K562 (cell line): ENCODE measurements around the gene PLOD1. TPM values are rescaled to one million over a fixed set of nuclear protein-coding genes. Genes with fewer than 3 reads are reported as not detected.

ENCODE experiments used
- ATAC-seq: fragments of 200-7000 bp; cut with Tn5 transposase; 3 replicates; pipeline ENCODE4 v1.9.1; 2020; ENCODE audit warnings: moderate library complexity
- BruUV-seq: library from RNA; stranded (reverse); fragments of 400-500 nt; replicated peaks from 2 replicates; lab custom pipeline; 2021; lab: Mats Ljungman, UMichigan
- CTCF ChIA-PET: fragments of 300-600 bp; formaldehyde crosslinking; extraction: SDS; loops from one replicate; lab custom pipeline; 2021; ENCODE audit warnings: low intra/inter-chr PET ratio; lab: Yijun Ruan, JAX
- POLR2A ChIA-PET: fragments of 300-600, 350-650 bp; sonication (Branson Sonifier 250); formaldehyde crosslinking; extraction: SDS; loops from one replicate; lab custom pipeline; 2021; ENCODE audit warnings: antibody characterized with exemption, inconsistent platforms; lab: Yijun Ruan, JAX
- DNase-seq, 4 experiments: peaks; one replicate each; pipeline versions ENCODE4 v3.0.0 to v3.0.0-alpha.2; 2011 to 2018; ENCODE audit warnings: low spot score in 3 of 4, mixed read lengths in 3 of 4; ENCODE audit errors: extremely low read depth in 1 of 4
- FAIRE-seq: peaks from 2 replicates; lab custom pipeline; 2011; peaks lifted over from hg19 to GRCh38; lab: Jason Lieb, UNC
- H2AFZ ChIP-seq: 2 replicates; pipeline ENCODE4 v1.6.0; 2011; ENCODE audit warnings: low read depth, low read length, control low read depth, inconsistent platforms
- H3K27ac ChIP-seq: fragments of 200-600 bp; 3 replicates; pipeline ENCODE4 v1.8.0; 2011; ENCODE audit warnings: low read depth, mild to moderate bottlenecking, control low read depth, inconsistent platforms, low read length, moderate library complexity, mixed read lengths; ENCODE audit errors: extremely low read depth
- H3K27me3 ChIP-seq, 2 experiments: fragments of 300-600 bp in 1 of 2; 2 replicates in 1 of 2; 3 replicates in 1 of 2; pipeline versions ENCODE4 v1.6.0 to v1.8.0; 2011; ENCODE audit warnings: inconsistent platforms in 2 of 2, low read length in 2 of 2, mild to moderate bottlenecking in 1 of 2, mixed read lengths in 1 of 2, moderate library complexity in 1 of 2; ENCODE audit not compliant: control insufficient read depth in 2 of 2, insufficient read depth in 2 of 2
- H3K36me3 ChIP-seq: fragments of 300-600 bp; 3 replicates; pipeline ENCODE4 v1.8.0; 2011; ENCODE audit warnings: mild to moderate bottlenecking, low read length, inconsistent platforms; ENCODE audit not compliant: control insufficient read depth, insufficient read depth
- H3K4me1 ChIP-seq, 2 experiments: fragments of 200-600 bp in 1 of 2; replicated peaks in 1 of 2; 2 replicates in 1 of 2; 3 replicates in 1 of 2; pipeline versions ENCODE4 v1.5.1 to v1.8.0; 2011; ENCODE audit warnings: inconsistent platforms in 2 of 2, low read length in 2 of 2, mild to moderate bottlenecking in 1 of 2, mixed read lengths in 1 of 2, moderate library complexity in 1 of 2; ENCODE audit not compliant: control insufficient read depth in 2 of 2, insufficient read depth in 2 of 2
- H3K4me2 ChIP-seq: 2 replicates; pipeline ENCODE4 v1.6.1; 2011; ENCODE audit warnings: low read length, control low read depth, inconsistent platforms, mixed read lengths; ENCODE audit not compliant: insufficient read depth
- H3K4me3 ChIP-seq: fragments of 200-600 bp; sonication (generic), shearing (Covaris generic); 2 replicates; pipeline ENCODE4 v1.5.1; 2016; ENCODE audit warnings: control low read depth, inconsistent platforms
- H3K79me2 ChIP-seq: fragments of 200-600 bp; 3 replicates; pipeline ENCODE4 v1.8.0; 2011; ENCODE audit warnings: low read length, inconsistent platforms; ENCODE audit not compliant: control insufficient read depth, insufficient read depth
- H3K9ac ChIP-seq, 2 experiments: 2 replicates each; pipeline versions ENCODE4 v1.6.0 to v1.6.1; 2011; ENCODE audit warnings: low read depth in 2 of 2, low read length in 2 of 2, control low read depth in 1 of 2, inconsistent platforms in 1 of 2, mild to moderate bottlenecking in 1 of 2, mixed read lengths in 1 of 2; ENCODE audit not compliant: insufficient read depth in 1 of 2
- H3K9me1 ChIP-seq: one replicate; pipeline ENCODE4 v1.6.0; 2011; ENCODE audit warnings: inconsistent platforms, mild to moderate bottlenecking, low read length, moderate library complexity; ENCODE audit not compliant: control insufficient read depth, insufficient read depth
- H3K9me3 ChIP-seq: replicated peaks from 2 replicates; pipeline ENCODE4 v1.5.1; 2011; ENCODE audit warnings: low read depth, low read length, inconsistent platforms; ENCODE audit not compliant: control insufficient read depth, insufficient read depth
- H4K20me1 ChIP-seq: replicated peaks from 2 replicates; pipeline ENCODE4 v1.6.1; 2011; ENCODE audit warnings: low read length, inconsistent platforms, mixed read lengths; ENCODE audit not compliant: control insufficient read depth, insufficient read depth
- BCL6 ChIP-seq: fragments of 250-450 bp; sonication (Bioruptor Pico); IDR thresholded peaks from 2 replicates; pipeline ENCODE4 v1.4.0; 2020
- CBX1 ChIP-seq: sonication (generic); IDR thresholded peaks from 2 replicates; pipeline ENCODE4 v1.6.1; 2016; ENCODE audit warnings: antibody characterized with exemption, low read depth, mild to moderate bottlenecking
- CHD1 ChIP-seq: fragments of 200-600 bp; sonication (generic); IDR thresholded peaks from one replicate; pipeline ENCODE4 v1.6.1; 2012; ENCODE audit warnings: mild to moderate bottlenecking, moderate library complexity, low read length, inconsistent platforms
- JUNB ChIP-seq: fragments of 450-650 bp; formaldehyde crosslinking; conservative IDR thresholded peaks from 2 replicates; pipeline ENCODE4 v1.4.0; 2020; ENCODE audit warnings: mild to moderate bottlenecking
- KAT7 ChIP-seq: sonication (generic); formaldehyde crosslinking; IDR thresholded peaks from 2 replicates; pipeline ENCODE4 v1.8.0; 2022; ENCODE audit warnings: missing genetic modification reagents, mild to moderate bottlenecking, borderline replicate concordance
- NCOA1 ChIP-seq: fragments of 450-650 bp; IDR thresholded peaks from 2 replicates; pipeline ENCODE4 v1.6.1; 2016; ENCODE audit warnings: low read depth
- NFIX ChIP-seq: fragments of 250-450 bp; sonication (Bioruptor Pico); IDR thresholded peaks from 2 replicates; pipeline ENCODE4 v1.4.0; 2020; ENCODE audit warnings: low read depth, mild to moderate bottlenecking, moderate library complexity
- TAF15 ChIP-seq: fragments of 200-400 bp; formaldehyde crosslinking; IDR thresholded peaks from 2 replicates; pipeline ENCODE4 v1.6.1; 2017; ENCODE audit warnings: mild to moderate bottlenecking, low read depth, low read length, moderate library complexity
- XRCC4 ChIP-seq: IDR thresholded peaks from one replicate; pipeline ENCODE4 v1.6.1; 2011; ENCODE audit not compliant: insufficient read depth, insufficient read length; ENCODE audit errors: extremely low read depth
- WGBS: fragments of 100-300 bp; shearing (Covaris generic); methylation state at CpG from one replicate; pipeline ENCODE4 v1.1.6; 2016; ENCODE audit warnings: low coverage, mixed read lengths; ENCODE audit not compliant: insufficient coverage; ENCODE audit errors: missing lambda C conversion rate; 5-methylcytosine and 5-hydroxymethylcytosine counted together
- in situ Hi-C: fragments of 300-500 bp; cut with MboI; formaldehyde crosslinking; loops from 4 replicates; pipeline ENCODE4 v1.15.0; 2018; ENCODE audit warnings: inconsistent platforms, mixed read lengths
- intact Hi-C: fragments of 100-400 bp; cut with micrococcal nuclease; formaldehyde crosslinking; loops from 2 replicates; pipeline ENCODE4 v1.14.2; 2022
- polyA plus RNA-seq, 8 experiments: library from polyadenylated mRNA; depleted of rRNA in 4 of 8; stranded (reverse) in 5 of 8; unstranded in 3 of 8; fragments of >200 nt; fragmentation: Nextera tagmentation in 2 of 8; fragmentation: Illumina TruSeq in 1 of 8; extraction: Ambion mirVana in 2 of 8; extraction: Trizol in 1 of 8; gene quantifications; 2 replicates each; pipeline versions ENCODE4 v1.2.1 to v1.2.3, GENCODE V29; 2011 to 2014; ENCODE audit warnings: inconsistent platforms in 1 of 8, missing spikeins in 1 of 8
- total RNA-seq, 7 experiments: library from RNA; depleted of rRNA in 6 of 7; stranded (reverse); fragments of >200 nt in 6 of 7; fragmentation: Illumina TruSeq in 2 of 7; extraction: Trizol in 2 of 7; gene quantifications; 2 replicates each; pipeline versions ENCODE4 v1.2.1 to v1.2.3, GENCODE V29; 2011 to 2021; ENCODE audit warnings: low replicate concordance in 1 of 7
- TF ChIP-seq, protein P1 (sequence below): fragments of 450-650 bp; IDR thresholded peaks from 2 replicates; pipeline ENCODE4 v1.6.1; 2016; ENCODE audit warnings: low read depth
- TF ChIP-seq, protein P2 (sequence below): fragments of 450-650 bp; formaldehyde crosslinking; IDR thresholded peaks from 2 replicates; pipeline ENCODE4 v1.4.0; 2020; ENCODE audit warnings: mild to moderate bottlenecking, mixed read lengths

Gene PLOD1
- total and polyA plus RNA-seq, 9 of the 15 experiments (the other 6 are each of a cell fraction or from before 2014, with no cell fraction given): 16.6 to 90.8 (median 52.7) TPM

DNA sequence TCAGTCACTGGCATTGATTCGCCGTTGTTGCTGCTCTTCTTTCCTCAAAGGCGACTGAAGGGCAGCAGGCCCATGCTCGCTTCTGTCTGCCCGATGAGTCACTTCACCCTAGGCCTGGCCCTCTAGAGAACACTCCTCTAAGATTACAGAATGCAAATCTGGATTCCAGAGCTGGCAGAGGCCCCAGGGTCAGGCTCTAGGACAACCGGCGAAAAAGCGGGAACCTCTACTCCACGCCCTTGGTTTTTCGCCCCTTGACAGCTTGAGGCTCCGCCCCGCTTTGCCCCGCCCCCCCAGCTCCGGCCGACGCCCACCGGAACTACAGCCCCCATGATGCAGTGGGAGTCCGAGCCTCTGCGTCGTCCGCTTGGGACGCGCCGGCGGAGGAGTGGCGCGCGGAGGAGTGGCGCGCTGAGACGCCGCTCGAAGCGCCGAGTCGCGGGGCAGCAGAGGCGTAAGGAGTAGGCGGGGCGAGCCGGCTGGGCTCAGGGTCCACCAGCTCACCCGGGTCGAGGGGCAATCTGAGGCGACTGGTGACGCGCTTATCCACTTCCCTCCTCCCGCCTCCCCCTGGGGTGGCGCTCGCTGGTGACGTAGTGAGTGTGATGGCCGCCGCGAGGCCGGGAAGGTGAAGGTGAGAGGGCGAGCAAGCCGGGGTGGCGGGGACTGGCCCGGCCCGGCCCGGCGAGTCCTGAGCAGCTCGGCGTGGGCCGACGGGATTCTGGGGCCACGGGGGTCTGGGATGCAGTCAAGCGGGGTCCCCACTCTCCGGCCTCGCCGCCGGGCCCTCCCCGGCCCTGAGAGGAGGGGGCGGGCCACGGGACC, 45.5 kb downstream of the PLOD1 start, which contains the start of gene MFN2:
Gene MFN2 (plus strand): TSS at position 594 of the 825 bp plus-strand sequence. CDS start 8,725 bp downstream, outside the sequence.
- Histone ChIP-seq H3K9ac (peak within 1 kb of the TSS; percentile 93 to 95), H3K4me3 (peak within 1 kb of the TSS; percentile 65), H3K9me1 (peaks cover 13% of the 10 kb centered on the region), H3K4me2 (peak within 1 kb of the TSS; percentile 90), H3K27ac (peak within 1 kb of the TSS; percentile 83), H3K4me1 (peaks cover 42 to 44% of the 10 kb centered on the region in 2 experiments), H3K79me2 (peaks cover 48% of the 10 kb centered on the region), H3K27me3 (no peaks in the 10 kb centered on the region), H3K36me3 (peaks cover 47% of the 10 kb centered on the region), H4K20me1 (peaks cover 20% of the 10 kb centered on the region), H3K9me3 (no peaks in the 10 kb centered on the region), H2AFZ (peak within 1 kb of the TSS; percentile 69)
- ChIA-PET CTCF (no interaction called here), POLR2A (interaction anchor here (0.7 to 8.1 kb wide), 10 partner anchors 9 to 96 kb away, joined by 3 to 141 read pairs (median 6); no protein-coding TSS in a partner anchor)
- ATAC-seq: peak; percentile 94
- FAIRE-seq: peak; percentile 85
- intact Hi-C loops (loop anchor here (5.0 to 10.0 kb wide), 3 partner anchors 73 to 235 kb away; no protein-coding TSS in a partner anchor), in situ Hi-C loops (no loop called here)
- WGBS: under 1% methylated on average over 59 of the region's 74 CpGs
- BruUV-seq: no TSS peak
- DNase-seq: peak; percentile 98 to 99 (median 98)
- TF ChIP-seq NFIX: no peak
- TF ChIP-seq JUNB: no peak
- no peak for TF ChIP-seq NCOA1
- peak; percentile 60 for TF ChIP-seq CHD1
- TF ChIP-seq, protein P1, sequence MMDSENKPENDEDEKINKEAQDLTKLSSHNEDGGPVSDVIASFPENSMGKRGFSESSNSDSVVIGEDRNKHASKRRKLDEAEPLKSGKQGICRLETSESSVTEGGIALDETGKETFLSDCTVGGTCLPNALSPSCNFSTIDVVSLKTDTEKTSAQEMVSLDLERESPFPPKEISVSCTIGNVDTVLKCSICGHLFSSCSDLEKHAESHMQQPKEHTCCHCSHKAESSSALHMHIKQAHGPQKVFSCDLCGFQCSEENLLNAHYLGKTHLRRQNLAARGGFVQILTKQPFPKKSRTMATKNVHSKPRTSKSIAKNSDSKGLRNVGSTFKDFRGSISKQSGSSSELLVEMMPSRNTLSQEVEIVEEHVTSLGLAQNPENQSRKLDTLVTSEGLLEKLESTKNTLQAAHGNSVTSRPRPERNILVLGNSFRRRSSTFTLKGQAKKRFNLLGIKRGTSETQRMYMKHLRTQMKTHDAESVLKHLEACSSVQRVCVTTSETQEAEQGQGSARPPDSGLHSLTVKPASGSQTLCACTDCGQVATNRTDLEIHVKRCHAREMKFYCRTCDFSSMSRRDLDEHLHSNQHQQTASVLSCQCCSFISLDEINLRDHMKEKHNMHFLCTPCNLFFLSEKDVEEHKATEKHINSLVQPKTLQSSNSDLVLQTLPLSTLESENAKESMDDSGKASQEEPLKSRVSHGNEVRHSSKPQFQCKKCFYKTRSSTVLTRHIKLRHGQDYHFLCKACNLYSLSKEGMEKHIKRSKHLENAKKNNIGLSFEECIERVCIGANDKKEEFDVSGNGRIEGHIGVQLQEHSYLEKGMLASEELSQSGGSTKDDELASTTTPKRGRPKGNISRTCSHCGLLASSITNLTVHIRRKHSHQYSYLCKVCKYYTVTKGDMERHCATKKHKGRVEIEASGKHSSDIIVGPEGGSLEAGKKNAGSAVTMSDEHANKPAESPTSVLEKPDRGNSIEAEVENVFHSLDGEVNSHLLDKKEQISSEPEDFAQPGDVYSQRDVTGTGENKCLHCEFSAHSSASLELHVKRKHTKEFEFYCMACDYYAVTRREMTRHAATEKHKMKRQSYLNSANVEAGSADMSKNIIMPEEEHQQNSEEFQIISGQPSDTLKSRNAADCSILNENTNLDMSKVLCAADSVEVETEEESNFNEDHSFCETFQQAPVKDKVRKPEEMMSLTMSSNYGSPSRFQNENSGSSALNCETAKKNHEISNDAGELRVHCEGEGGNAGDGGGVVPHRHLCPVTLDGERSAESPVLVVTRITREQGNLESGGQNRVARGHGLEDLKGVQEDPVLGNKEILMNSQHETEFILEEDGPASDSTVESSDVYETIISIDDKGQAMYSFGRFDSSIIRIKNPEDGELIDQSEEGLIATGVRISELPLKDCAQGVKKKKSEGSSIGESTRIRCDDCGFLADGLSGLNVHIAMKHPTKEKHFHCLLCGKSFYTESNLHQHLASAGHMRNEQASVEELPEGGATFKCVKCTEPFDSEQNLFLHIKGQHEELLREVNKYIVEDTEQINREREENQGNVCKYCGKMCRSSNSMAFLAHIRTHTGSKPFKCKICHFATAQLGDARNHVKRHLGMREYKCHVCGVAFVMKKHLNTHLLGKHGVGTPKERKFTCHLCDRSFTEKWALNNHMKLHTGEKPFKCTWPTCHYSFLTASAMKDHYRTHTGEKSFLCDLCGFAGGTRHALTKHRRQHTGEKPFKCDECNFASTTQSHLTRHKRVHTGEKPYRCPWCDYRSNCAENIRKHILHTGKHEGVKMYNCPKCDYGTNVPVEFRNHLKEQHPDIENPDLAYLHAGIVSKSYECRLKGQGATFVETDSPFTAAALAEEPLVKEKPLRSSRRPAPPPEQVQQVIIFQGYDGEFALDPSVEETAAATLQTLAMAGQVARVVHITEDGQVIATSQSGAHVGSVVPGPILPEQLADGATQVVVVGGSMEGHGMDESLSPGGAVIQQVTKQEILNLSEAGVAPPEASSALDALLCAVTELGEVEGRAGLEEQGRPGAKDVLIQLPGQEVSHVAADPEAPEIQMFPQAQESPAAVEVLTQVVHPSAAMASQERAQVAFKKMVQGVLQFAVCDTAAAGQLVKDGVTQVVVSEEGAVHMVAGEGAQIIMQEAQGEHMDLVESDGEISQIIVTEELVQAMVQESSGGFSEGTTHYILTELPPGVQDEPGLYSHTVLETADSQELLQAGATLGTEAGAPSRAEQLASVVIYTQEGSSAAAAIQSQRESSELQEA: no peak
- TF ChIP-seq KAT7 (CRISPR knock-in tag): peak; percentile 56; the same call in 1 of the 2 replicates
- TF ChIP-seq, protein P2, sequence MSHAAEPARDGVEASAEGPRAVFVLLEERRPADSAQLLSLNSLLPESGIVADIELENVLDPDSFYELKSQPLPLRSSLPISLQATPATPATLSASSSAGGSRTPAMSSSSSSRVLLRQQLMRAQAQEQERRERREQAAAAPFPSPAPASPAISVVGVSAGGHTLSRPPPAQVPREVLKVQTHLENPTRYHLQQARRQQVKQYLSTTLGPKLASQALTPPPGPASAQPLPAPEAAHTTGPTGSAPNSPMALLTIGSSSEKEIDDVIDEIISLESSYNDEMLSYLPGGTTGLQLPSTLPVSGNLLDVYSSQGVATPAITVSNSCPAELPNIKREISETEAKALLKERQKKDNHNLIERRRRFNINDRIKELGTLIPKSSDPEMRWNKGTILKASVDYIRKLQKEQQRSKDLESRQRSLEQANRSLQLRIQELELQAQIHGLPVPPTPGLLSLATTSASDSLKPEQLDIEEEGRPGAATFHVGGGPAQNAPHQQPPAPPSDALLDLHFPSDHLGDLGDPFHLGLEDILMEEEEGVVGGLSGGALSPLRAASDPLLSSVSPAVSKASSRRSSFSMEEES (CRISPR knock-in tag): no peak
- TF ChIP-seq XRCC4: no peak
- no peak for TF ChIP-seq BCL6 (CRISPR knock-in tag)
- TF ChIP-seq TAF15: no peak
- TF ChIP-seq CBX1: peak; percentile 76; the same call in 1 of the 2 replicates
